ENCODE data around the gene ITPK1.

Gene ITPK1

DNA sequence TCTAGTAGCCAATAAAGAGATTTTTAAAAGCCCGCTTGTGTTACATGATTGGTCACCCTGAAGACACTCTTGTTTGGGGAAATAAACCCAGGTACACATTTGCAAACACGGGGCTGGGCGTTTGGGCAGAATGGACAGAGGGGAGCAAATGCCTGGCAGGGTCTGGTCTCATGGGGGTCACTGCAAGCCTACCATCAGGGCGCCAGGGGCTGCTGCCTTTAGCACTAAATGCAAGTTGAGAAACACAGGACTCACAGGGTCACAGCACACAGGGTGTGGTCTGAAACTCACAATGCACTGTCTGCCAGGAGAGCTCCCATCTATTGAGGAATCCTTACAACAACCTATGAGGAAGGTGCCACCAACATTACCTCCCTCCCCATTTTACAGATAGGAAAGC, 130.2 kb downstream of the ITPK1 start:
- no peak for DNase-seq

DNA sequence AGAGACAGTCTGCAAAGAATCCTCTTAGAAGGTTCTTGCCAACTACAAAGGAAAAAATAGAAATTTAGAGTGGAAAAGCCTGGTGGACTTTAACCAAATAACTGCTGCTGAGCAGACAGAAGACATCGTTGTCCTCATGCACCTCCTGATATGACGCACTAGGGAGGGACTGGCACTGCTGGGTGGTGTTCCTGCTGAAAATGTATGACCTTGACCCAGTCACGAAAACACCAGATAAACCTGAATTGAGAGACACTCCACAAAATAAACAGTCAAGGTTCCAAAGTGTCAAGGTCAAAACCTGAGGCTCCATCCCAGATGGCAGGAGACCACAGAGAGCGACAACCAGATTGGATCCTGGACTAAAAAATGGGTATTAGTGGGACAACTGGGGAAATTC, 130.8 kb downstream of the ITPK1 start:
- DNase-seq = no peak

DNA sequence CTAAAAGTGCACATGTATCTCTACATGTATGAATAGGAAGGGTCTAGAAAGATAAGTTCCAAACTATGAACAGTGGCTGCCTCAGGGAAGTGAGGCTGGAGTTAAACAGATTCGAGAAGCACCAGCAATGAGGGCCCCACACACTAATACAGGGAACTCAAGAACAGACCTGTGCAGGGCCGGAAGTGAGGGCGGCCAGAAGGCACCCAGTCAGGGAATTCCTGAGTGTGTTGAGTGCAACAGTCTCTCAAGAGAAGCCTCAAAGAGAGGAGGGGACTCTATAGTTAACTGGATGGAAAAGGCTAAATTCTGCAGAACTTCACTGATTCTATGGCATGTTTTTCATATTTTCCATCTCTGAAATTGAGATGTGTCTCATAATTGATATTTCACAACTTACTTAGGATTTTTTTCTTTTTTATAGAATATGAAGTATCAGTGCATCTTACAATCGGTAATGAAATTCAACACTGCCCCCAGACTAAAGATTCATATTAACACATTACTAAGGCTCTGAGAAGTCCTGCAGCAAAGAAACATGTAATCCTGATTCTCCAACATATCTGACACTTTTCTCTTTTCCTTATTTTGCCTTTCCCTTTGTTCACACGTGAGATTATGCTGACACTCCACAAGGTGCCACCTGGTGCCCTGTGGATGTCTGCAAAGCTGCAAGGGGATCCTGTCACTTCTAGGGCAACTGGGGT, 131.5 kb downstream of the ITPK1 start:
- DNase-seq = no peak

- no peak for DNase-seq
These were observed 132.8 kb downstream of the ITPK1 start for GRCh38 chr14:92982956-92983355.

- no peak for DNase-seq
These were observed 134.0 kb downstream of the ITPK1 start for GRCh38 chr14:92981726-92982125.

GRCh38 chr14:92980866-92981265, 134.9 kb downstream of the ITPK1 start:
- no peak for DNase-seq

- DNase-seq = no peak
These were observed 137.3 kb downstream of the ITPK1 start for GRCh38 chr14:92978229-92979021.

- DNase-seq = no peak
These were observed 139.5 kb downstream of the ITPK1 start for GRCh38 chr14:92976268-92976667.

DNA sequence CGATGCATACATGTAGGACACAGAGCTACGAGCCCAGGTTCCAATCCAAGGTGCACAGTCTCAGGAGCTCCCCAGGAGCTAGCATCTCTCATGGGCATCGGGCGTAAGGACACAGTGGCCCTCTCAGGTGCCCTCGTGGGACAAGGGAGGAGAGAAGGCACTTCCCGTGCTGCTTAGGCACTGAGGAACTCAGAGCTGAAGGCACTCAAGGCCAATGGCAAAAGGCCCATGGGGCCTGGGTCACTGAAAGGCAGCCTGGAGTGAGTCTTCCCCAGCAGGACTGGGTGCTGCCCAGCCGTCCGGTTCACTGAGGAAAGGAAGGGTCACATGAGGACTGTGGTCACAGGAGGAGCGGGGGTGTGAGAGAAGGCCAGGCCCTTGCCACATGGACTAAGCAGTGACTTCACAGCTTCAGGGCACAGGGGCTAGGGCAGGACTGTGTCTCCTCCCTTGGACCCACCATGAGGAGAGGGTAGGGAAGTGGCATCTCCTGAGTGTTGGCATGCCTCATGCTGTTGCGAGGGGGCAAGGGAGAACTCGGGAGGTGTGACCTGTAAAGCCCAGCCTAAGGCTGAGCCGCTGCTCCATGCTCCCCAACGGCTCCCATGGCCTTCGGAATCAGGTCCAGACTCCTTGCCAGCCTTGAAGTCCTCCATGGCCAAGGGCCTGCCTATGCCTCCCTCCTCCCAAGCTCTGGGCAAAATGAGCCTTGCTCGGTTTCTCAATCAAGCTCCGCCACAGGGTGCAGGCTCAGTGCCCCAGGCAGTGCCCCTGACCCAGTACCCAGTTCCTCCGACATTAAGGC, 141.0 kb downstream of the ITPK1 start:
- DNase-seq = no peak

GRCh38 chr14:92973798-92974372, 141.8 kb downstream of the ITPK1 start:
- no peak for DNase-seq

- DNase-seq = peak; percentile 35
These were observed 142.4 kb downstream of the ITPK1 start for GRCh38 chr14:92973261-92973797.

DNA sequence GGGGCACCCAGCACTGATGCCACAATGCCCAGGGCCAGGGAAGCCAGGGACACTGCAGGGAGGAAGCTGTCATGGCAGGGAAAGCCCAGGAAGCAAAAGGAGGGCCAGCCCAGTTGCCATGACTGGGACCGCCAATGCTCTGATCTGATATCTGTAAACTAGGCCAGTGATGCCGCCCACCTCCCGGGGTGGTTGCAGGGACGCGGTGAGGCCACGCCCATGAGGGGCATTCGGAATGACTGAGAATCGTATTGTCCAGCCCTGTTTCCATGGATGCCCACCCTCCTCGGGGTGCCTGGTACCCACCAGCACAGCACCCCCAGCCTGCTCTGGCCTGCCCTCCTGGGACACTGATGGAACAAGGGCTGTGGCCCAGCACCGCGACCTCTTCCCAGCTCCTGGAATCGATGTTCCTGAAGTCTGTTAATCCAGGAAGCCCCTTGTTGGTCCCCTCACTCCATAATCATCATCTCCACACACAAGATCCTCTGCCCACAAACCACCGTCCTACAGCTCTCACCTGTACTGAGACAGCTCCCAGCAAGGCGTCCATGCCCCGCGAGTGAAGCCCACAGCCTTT, 144.0 kb downstream of the ITPK1 start:
- DNase-seq = peak; percentile 13

- DNase-seq = no peak
These were observed 145.5 kb downstream of the ITPK1 start for GRCh38 chr14:92970271-92970670.

DNA sequence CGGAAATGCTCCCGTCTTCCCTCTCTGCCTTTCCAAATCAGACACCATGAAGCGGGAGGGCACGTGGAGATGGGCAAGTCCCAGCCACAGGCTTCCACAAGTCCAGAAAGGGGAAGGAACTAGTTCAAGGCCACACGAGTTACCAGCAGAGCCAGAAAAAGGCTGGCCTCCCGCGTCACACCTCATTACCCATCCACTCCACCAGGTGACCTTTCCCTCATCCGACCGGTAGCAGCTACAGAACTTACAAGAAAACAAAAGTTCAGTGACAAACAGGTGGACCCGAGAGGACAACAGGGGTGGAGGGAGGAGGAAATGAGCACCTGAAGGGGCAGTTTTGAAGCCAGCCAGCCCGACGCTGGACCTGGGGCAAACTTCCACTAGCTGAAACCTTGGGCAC, 145.9 kb downstream of the ITPK1 start:
- no peak for DNase-seq

DNA sequence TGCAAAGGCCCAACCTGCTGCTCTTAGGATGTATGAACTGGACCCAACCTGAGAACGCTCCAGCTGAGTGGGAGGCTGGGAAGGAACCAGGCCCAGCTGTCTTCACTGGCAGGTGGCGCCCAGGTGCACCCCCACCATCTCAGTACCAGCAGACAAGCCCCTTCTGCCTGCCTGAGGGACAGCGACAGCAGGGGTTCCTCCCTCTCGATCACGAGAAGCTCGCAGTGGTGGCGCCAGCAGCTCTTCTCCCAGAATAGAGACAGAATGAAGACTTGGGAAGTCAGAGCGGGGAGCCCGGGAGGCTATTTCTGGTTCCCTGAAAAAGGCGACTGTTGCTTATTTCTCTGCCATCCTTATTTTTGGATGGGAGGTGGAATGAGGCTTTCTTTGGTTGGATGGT, 146.3 kb downstream of the ITPK1 start:
- no peak for DNase-seq

DNA sequence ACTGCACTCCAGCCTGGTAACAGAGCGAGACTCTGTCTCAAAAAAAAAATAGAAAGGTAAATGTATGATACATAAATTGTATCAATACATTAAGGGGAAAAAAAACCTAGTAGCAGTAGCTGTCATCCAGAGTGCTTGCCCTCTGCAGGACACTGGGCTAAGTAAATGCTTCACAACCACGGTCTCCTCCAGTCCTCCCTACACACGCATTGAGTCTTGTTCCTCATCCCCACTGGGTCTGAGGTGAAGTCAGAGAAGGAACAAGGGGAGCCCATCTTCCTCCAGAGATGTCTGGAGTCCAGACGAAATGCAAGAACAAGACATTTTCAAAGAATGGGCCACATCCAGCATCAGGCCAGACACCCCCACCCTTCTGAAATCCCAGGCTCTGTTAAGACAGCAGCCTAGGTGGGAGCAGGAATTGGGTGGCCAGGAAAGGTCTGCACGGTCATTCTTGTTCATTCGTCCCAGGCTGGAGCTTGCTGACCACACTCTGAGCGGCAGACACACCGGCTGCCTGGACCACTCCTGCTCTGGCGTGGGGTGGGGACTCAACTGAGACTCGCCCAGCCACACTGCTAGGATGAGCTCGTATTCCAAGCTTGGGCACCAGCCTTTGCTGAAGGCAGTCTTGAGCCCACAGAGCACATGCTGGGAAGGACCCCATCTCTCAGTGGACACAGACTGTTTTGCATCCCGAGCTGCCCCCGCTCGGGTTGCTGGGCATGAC, 147.3 kb downstream of the ITPK1 start:
- DNase-seq = no peak

DNA sequence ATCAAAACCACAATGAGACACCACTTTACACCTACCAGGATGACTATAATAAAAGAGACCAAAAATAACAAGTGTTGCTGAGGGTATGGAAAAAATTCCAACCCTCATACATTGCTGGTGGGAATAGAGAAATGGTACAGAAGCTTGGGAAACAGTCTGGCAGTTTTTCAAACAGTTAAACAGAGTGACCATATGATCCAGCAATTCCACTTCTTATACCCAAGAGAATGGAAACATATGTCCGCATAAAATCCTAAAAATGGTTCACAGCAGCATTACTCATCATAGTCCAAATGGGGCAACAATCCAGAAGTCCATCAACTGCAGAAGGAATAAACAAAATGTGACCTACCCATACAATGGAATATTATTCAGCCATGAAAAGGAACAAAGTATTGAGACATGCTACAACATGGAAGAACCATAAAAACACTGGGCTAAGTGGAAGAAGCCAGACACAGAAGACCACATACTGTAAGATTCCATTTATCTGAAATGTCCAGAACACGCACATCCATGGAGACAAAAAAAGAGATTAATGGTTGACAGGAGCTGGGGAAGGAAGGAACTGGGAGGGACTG, 148.3 kb downstream of the ITPK1 start:
- DNase-seq = no peak

GRCh38 chr14:92965281-92965680, 150.4 kb downstream of the ITPK1 start:
- peak; percentile 26 for DNase-seq

DNA sequence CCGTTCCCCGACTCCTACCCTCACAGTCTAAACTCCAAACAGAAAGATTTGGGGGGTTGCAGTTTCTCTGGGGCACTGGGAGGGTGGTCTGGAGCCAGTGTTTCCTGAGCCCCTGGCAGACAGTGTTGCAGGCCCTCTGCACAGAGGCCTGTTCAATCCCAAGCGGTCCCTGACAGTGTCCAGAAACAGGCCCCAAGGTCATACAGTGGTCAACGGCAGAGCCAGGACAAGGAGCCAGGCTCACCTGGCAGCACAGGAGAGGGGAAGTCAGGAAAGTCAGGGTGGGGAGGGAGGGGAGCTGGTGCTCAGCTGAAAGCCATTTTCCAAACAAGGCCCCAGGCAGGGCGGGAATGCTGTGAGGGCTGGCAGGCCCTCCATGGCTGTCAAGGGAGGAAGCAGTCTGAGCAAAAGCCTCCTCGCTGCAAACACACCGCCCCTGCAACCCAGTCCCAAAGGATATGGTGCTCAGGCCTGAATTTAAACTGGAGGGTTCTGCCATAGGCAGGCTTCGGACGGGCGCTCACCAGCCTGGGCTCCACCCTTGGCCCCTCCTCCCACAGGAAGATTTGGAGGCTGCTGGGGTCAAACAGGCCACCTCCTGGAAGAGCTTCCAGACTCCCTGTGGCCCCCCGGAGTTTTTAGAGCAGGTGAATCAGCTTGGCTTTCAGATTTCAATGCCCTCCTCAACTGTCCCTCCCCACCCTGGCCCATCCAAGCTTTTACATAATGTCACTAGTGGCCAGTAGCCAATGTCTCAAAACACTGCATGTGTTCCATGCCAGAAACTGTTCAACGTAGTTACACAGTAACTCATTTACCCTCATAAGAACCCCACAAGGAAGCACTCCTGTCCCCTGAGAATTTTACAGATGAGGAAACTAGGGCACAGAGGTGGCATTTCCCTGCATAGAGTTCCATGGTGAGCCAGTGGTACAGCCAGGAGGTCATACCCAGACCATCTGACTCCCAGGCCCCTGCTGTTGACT, 151.3 kb downstream of the ITPK1 start:
- DNase-seq = no peak
